Activated CD4-positive, alpha-beta T cell treated with anti-CD3 and anti-CD28 coated beads for 24 hours (primary cell): ENCODE measurements around the gene CTTNBP2NL.

ENCODE experiments used
- DNase-seq, 2 donors: peaks; one replicate each; pipeline ENCODE4 v3.0.0-alpha.2; 2020; ENCODE audit warnings: low read depth in 2 of 2

CTTNBP2NL gene

DNA sequence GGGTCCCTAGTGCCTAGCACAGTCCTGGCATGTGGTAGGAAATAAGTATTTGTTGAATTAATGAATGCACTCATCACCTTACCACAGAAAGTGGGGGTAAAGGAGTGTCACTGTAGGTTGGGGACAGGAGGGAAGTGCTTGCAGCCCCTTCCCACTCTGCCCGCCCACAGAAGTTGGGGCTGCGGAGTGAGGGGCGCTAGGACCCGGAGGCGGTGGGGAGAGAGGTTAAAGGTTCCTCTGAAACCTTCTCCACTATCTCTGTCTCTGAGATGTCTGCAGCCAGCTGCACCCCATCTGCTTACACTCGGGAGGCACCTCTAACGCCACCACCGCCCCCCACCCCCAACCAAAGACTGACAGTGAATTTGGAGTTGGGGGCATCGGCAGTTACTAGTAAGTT is 111.3 kb downstream of the CTTNBP2NL start:
- no peak for DNase-seq

GRCh38 chr1:112507921-112508277 is 111.9 kb downstream of the CTTNBP2NL start:
- peak in 1 of 2 donors; percentile 8 for DNase-seq

DNA sequence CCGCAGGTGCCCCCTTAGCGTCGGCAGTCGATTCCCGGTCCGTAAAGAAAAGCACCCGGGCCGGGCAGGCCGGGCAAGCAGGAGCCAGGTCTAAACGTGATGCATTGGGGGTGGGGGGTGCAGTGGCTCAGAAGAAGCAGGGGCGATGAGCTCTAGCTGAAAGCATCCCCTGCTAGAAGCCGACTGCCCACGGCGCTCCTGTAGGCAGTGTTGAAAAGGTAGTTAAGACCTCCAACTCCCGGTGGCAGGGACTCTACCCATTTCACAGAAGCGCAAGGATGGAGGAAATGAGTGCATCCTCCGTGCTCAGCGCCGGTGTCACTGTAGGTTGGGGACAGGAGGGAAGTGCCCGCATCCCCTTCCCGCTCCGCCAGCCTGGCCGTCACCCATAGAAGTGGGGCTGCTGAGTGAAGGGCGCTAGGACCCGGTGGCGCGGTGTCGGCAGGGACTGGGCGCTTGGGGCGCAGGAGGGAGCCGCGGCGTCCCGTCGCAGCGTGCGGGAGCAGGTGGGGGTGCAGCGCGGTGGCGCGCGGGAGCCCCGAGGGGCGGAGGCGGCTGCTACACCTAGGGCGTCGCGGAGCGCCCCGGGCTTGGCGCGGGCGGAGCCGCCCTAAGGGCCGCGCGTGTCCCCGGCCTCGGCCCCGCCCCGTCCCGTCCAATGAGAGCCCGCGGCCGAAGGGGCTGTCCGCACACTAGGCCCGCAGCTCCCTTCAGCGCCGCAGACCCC is 112.4 kb downstream of the CTTNBP2NL start, which contains the start of gene WNT2B:
TSS of gene WNT2B (plus strand) at position 688 of the 727 bp plus-strand sequence. CDS start 298 bp downstream, outside the sequence.
- peak; percentile 35 to 39 for DNase-seq

DNA sequence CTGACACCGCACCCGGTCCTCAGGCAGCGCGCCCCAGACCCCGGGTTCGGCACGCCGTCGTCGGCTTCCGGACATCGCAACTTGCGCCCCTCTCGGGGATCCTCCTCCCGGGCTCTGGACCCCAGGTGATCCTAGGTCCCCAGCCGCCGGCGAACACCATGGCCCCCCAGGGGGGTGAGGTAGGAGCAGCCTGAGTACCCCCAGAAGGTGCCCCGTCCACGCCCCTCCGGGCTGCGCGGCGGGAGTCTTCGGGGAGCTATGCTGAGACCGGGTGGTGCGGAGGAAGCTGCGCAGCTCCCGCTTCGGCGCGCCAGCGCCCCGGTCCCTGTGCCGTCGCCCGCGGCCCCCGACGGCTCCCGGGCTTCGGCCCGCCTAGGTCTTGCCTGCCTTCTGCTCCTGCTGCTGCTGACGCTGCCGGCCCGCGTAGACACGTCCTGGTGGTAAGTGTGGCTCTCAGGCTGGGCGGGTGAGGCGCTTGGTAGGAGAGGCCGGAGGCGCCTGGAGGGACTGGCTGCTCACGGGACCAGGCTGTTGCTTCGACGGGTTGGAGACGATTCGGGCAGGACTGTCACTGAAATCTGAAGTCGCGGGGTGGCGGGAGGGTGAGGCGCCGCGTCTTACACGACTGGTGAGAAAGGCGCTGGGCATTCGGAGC is 113.1 kb downstream of the CTTNBP2NL start:
- no peak for DNase-seq

GRCh38 chr1:112509660-112510178 is 113.7 kb downstream of the CTTNBP2NL start:
- DNase-seq: no peak

DNA sequence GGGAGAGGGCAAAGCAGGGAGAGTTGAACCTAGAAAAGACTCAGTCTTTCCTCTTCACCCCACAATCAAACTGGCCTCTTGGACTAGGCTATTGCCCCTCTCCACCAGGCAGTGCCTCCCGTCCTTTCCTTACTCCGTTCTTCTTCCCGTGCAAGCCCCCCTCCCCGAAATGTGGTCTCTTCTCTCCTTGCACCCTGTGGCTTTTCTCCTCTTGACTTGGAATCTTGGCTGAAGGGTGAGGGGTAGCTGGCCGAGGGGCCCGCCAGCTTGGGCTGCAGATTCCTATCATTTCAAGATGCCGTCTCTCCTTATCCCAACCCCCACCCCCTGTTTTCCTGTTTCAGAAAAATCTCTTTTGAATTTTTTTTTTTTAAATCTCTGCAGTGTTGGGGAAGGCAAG is 114.3 kb downstream of the CTTNBP2NL start:
- DNase-seq: no peak
